Panc1 (cell line): ENCODE results near the gene CAMK1D. TPM values are rescaled to one million over a fixed set of nuclear protein-coding genes. Genes with fewer than 3 reads are reported as not detected.

Experiments
- ATAC-seq: fragments of 200-7000 bp; cut with Tn5 transposase; 2 replicates; pipeline ENCODE4 v1.9.1; 2020; ENCODE audit warnings: mild to moderate bottlenecking, moderate library complexity
- BruUV-seq: library from RNA; stranded (reverse); fragments of 400-500 nt; replicated peaks from 2 replicates; lab custom pipeline; 2021; lab: Mats Ljungman, UMichigan
- CTCF ChIA-PET: fragments of 300-600 bp; sonication (Branson Sonifier 250); formaldehyde crosslinking; loops from one replicate; lab custom pipeline; 2022; ENCODE audit warnings: antibody characterized with exemption; lab: Charles Lee
- POLR2A ChIA-PET: fragments of 300-600 bp; sonication (Branson Sonifier 250); formaldehyde crosslinking; loops from one replicate; lab custom pipeline; 2022; ENCODE audit warnings: antibody characterized with exemption; lab: Charles Lee
- DNase-seq: peaks from one replicate; pipeline ENCODE4 v3.0.0-alpha.2; 2010; ENCODE audit warnings: low read depth, low spot score
- H3K27ac ChIP-seq: 2 replicates; pipeline ENCODE4 v1.5.1; 2011; ENCODE audit warnings: mild to moderate bottlenecking, low read length, inconsistent platforms
- H3K27me3 ChIP-seq: fragments of 200-500 bp; sonication (Bioruptor generic); 2 replicates; pipeline ENCODE4 v1.6.0; 2014; ENCODE audit warnings: low read length, inconsistent platforms; ENCODE audit not compliant: control insufficient read depth, insufficient read depth
- H3K36me3 ChIP-seq: fragments of 200-500 bp; sonication (Bioruptor generic); 2 replicates; pipeline ENCODE4 v1.5.1; 2014; ENCODE audit warnings: inconsistent platforms, mild to moderate bottlenecking, low read length, moderate library complexity; ENCODE audit not compliant: control insufficient read depth, insufficient read depth
- H3K4me1 ChIP-seq: 2 replicates; pipeline ENCODE4 v1.5.1; 2011; ENCODE audit warnings: inconsistent platforms, mild to moderate bottlenecking, low read length, moderate library complexity; ENCODE audit not compliant: control insufficient read depth, insufficient read depth
- H3K4me3 ChIP-seq, 2 experiments: 2 replicates each; pipeline ENCODE4 v1.5.1; 2011 to 2012; ENCODE audit warnings: low read depth in 2 of 2, low read length in 2 of 2, mild to moderate bottlenecking in 2 of 2, inconsistent platforms in 1 of 2, moderate library complexity in 1 of 2
- H3K9me3 ChIP-seq: fragments of 200-500 bp; sonication (Bioruptor generic); 2 replicates; pipeline ENCODE4 v1.5.1; 2014; ENCODE audit warnings: low read depth, mild to moderate bottlenecking, inconsistent platforms, low read length, moderate library complexity; ENCODE audit not compliant: control insufficient read depth, insufficient read depth
- CTCF ChIP-seq: fragments of 450-650 bp; IDR thresholded peaks from 2 replicates; pipeline ENCODE4 v1.5.1; 2017; ENCODE audit warnings: mild to moderate bottlenecking
- POLR2AphosphoS5 ChIP-seq: IDR thresholded peaks from 2 replicates; pipeline ENCODE4 v1.6.1; 2012; ENCODE audit warnings: mild to moderate bottlenecking, low read depth, low read length, moderate library complexity
- REST ChIP-seq, 2 experiments: IDR thresholded peaks; 2 replicates each; pipeline ENCODE4 v1.6.1; 2011 to 2012; ENCODE audit warnings: low read depth in 2 of 2, control low read depth in 1 of 2, low read length in 1 of 2, mild to moderate bottlenecking in 1 of 2, moderate library complexity in 1 of 2; ENCODE audit not compliant: insufficient read depth in 1 of 2
- SIN3A ChIP-seq: IDR thresholded peaks from 2 replicates; pipeline ENCODE4 v1.6.1; 2012; ENCODE audit warnings: low read depth, mild to moderate bottlenecking, low read length, moderate library complexity, borderline replicate concordance; ENCODE audit not compliant: insufficient read depth
- TCF7L2 ChIP-seq: IDR thresholded peaks from 2 replicates; pipeline ENCODE4 v1.6.1; 2011; ENCODE audit warnings: mild to moderate bottlenecking, low read depth, low read length, inconsistent platforms
- in situ Hi-C: cut with HindIII; loops from 2 replicates; pipeline ENCODE4 v1.10.0; 2016; ENCODE audit warnings: low sequenced_read_pairs, low pct_unique_long_range_greater_than_20kb
- intact Hi-C: fragments of 100-400 bp; cut with micrococcal nuclease; formaldehyde crosslinking; loops from one replicate; pipeline ENCODE4 v1.10.0; 2022; ENCODE audit not compliant: unreplicated experiment
- total RNA-seq: library from RNA; stranded (reverse); gene quantifications from one replicate; pipeline ENCODE4 v1.2.1, GENCODE V29; 2021; ENCODE audit not compliant: unreplicated experiment

The CAMK1D gene
- total RNA-seq, 1 experiment from 2014 or later: 5.7 TPM

GRCh38 chr10:12874501-12874900 lies 525.2 kb downstream of the CAMK1D start:
- in situ Hi-C loops (no loop called here), intact Hi-C loops (no loop called here)
- H3K36me3 ChIP-seq: no peaks in the 10 kb centered on the region
- no TSS peak for BruUV-seq
- ChIA-PET POLR2A (no interaction called here), CTCF (no interaction called here)
- H3K27ac ChIP-seq: no peak overlapping the region
- no peaks in the 10 kb centered on the region for H3K4me1 ChIP-seq
- H3K27me3 ChIP-seq: no peaks in the 10 kb centered on the region
- no peak overlapping the region for H3K4me3 ChIP-seq
- no peaks in the 10 kb centered on the region for H3K9me3 ChIP-seq
- no peak for TF ChIP-seq REST (IDR thresholded peaks at IDR 0.05; ENCODE audit: insufficient read depth in 1 of 2, low read depth in 2 of 2, low read length in 1 of 2)
- TF ChIP-seq CTCF: no peak
- no peak for TF ChIP-seq SIN3A
- TF ChIP-seq POLR2AphosphoS5: no peak
- no peak for TF ChIP-seq TCF7L2
- no peak for DNase-seq
- ATAC-seq: no peak

- H3K4me3 ChIP-seq: no peak overlapping the region
- intact Hi-C loops (no loop called here), in situ Hi-C loops (no loop called here)
- DNase-seq: no peak
- no peaks in the 10 kb centered on the region for H3K4me1 ChIP-seq
- BruUV-seq: no TSS peak
- ATAC-seq: no peak
- ChIA-PET CTCF (no interaction called here), POLR2A (no interaction called here)
- H3K9me3 ChIP-seq: no peaks in the 10 kb centered on the region
- no peaks in the 10 kb centered on the region for H3K36me3 ChIP-seq
- no peaks in the 10 kb centered on the region for H3K27me3 ChIP-seq
- H3K27ac ChIP-seq: no peak overlapping the region
- TF ChIP-seq REST (IDR thresholded peaks at IDR 0.05; ENCODE audit: insufficient read depth in 1 of 2, low read depth in 2 of 2, low read length in 1 of 2): no peak
- no peak for TF ChIP-seq CTCF
- no peak for TF ChIP-seq TCF7L2
- TF ChIP-seq POLR2AphosphoS5: no peak
- no peak for TF ChIP-seq SIN3A
Measured at GRCh38 chr10:12875100-12875499, 525.8 kb downstream of the CAMK1D start.
